ENCODE results near the gene ADAT3.

ADAT3 gene

DNA sequence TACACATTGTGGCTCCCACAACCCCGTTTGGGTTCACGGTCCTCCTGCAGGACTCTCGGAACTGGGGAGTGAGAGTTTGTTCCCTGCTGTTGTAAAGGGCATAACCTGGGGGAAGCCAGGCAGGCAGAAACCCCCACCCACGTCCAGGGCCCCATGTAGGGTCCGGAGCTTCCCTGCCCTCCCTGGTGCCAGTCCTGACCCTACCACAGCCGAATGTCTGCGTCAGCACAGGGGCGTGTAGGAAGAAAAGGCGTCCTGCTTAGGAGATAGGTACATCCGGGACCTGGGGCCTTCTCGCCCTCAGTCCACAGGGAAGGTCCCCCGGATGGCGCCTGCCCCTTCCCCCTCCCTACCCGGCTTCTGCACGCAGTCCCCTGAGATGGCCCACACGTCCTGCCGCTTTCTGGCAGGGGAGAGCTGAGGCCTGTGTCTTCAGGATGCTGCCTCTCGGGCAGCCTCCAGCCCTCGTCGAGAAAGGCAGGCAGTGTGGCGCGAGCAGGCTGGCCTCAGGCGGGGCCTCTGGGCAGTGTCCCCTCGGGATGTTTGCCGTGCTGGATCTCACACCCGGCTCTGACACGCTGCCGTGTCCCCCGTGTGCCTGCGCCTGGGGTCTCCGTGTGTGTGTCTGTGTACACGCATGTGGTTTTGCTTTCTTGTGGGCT lies 54.9 kb downstream of the ADAT3 start:
- Histone ChIP-seq H3K4me2 (ENCODE audit: low read length) (no peak overlapping the region), H4K20me1 (ENCODE audit: insufficient read depth, low read length) (peaks cover 82% of the 10 kb centered on the region), H3K36me3 (replicated peaks; ENCODE audit: low read depth, low read length) (peaks cover 13% of the 10 kb centered on the region), H3K4me3 (ENCODE audit: low read length) (no peak overlapping the region), H3K4me1 (ENCODE audit: low read length) (no peaks in the 10 kb centered on the region), H3K9ac (ENCODE audit: low read length) (no peak overlapping the region), H3K27ac (ENCODE audit: low read length) (no peak overlapping the region), H3K27me3 (ENCODE audit: low read depth, low read length) (no peaks in the 10 kb centered on the region), H2AFZ (ENCODE audit: low read depth, low read length) (no peak overlapping the region), H3K79me2 (ENCODE audit: low read length) (peaks cover 78% of the 10 kb centered on the region), H3K9me3 (ENCODE audit: insufficient read depth, low read length) (no peaks in the 10 kb centered on the region)
- no peak for TF ChIP-seq EZH2phosphoT487 (IDR thresholded peaks at IDR 0.05; ENCODE audit: low read depth)

DNA sequence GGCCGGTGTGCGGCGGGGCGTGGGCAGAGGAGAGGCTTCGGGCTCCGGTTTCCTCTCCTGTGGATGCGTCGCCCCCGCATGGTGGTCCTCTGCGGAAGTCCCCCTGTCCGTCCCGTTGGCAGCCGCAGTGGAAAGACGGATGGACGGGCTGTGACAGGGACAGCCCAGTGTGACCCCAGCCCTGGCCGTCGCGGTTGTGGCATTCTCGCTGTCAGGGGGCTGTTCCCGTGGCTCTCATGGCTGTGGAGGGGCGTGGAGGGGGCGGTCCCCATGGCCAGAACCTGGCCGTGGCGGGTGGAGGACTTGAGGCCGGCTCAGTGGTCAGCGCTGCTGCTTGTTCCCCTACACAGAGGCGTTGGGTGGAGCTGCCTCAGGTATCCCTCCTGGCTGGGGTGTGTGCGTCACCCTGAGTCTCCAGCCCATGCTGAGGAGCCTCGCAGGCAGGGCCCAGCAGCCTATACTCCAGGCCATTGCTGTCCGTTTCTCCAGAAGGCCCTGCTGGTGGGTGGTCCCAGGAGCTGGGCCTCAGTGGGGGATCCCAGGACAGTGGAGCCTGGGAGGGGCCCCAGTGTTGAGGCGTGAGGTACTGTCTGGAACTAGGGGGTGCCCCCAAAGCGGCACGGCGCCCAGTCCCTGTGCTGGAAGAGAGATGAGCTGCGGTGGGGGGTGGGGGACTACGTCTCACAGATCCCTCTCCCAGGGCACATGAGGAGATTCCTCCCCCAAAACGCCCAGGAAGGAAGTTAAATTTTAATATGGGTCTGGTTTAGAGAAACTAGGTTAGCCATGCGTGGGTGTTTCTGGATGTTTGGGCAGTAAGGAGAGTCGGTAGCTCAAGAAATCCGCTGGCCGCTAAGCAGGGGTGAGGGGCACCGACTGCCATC lies 56.0 kb downstream of the ADAT3 start:
- Histone ChIP-seq H3K9me3 (ENCODE audit: insufficient read depth, low read length) (no peaks in the 10 kb centered on the region), H3K9ac (ENCODE audit: low read length) (no peak overlapping the region), H3K4me1 (ENCODE audit: low read length) (no peaks in the 10 kb centered on the region), H3K4me3 (ENCODE audit: low read length) (no peak overlapping the region), H3K27ac (ENCODE audit: low read length) (no peak overlapping the region), H3K4me2 (ENCODE audit: low read length) (no peak overlapping the region), H3K27me3 (ENCODE audit: low read depth, low read length) (no peaks in the 10 kb centered on the region), H3K36me3 (replicated peaks; ENCODE audit: low read depth, low read length) (peaks cover 13% of the 10 kb centered on the region), H4K20me1 (ENCODE audit: insufficient read depth, low read length) (peaks cover 81% of the 10 kb centered on the region), H3K79me2 (ENCODE audit: low read length) (peaks cover 66% of the 10 kb centered on the region), H2AFZ (ENCODE audit: low read depth, low read length) (no peak overlapping the region)
- no peak for TF ChIP-seq EZH2phosphoT487 (IDR thresholded peaks at IDR 0.05; ENCODE audit: low read depth)
- TF ChIP-seq, protein P1, sequence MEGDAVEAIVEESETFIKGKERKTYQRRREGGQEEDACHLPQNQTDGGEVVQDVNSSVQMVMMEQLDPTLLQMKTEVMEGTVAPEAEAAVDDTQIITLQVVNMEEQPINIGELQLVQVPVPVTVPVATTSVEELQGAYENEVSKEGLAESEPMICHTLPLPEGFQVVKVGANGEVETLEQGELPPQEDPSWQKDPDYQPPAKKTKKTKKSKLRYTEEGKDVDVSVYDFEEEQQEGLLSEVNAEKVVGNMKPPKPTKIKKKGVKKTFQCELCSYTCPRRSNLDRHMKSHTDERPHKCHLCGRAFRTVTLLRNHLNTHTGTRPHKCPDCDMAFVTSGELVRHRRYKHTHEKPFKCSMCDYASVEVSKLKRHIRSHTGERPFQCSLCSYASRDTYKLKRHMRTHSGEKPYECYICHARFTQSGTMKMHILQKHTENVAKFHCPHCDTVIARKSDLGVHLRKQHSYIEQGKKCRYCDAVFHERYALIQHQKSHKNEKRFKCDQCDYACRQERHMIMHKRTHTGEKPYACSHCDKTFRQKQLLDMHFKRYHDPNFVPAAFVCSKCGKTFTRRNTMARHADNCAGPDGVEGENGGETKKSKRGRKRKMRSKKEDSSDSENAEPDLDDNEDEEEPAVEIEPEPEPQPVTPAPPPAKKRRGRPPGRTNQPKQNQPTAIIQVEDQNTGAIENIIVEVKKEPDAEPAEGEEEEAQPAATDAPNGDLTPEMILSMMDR (IDR thresholded peaks at IDR 0.05; ENCODE audit: low read depth, low read length): no peak

GRCh38 chr19:1962674-1963073 lies 57.5 kb downstream of the ADAT3 start:
- no peak for TF ChIP-seq EZH2phosphoT487 (IDR thresholded peaks at IDR 0.05; ENCODE audit: low read depth)
- TF ChIP-seq, protein P1 (IDR thresholded peaks at IDR 0.05; ENCODE audit: low read depth, low read length): no peak
- no peaks in the 10 kb centered on the region for H3K4me1 ChIP-seq (ENCODE audit: low read length)
- H3K4me3 ChIP-seq (ENCODE audit: low read length): no peak overlapping the region
- H2AFZ ChIP-seq (ENCODE audit: low read depth, low read length): no peak overlapping the region
- peaks cover 13% of the 10 kb centered on the region for H3K36me3 ChIP-seq (replicated peaks; ENCODE audit: low read depth, low read length)
- peaks cover 55% of the 10 kb centered on the region for H3K79me2 ChIP-seq (ENCODE audit: low read length)
- H4K20me1 ChIP-seq (ENCODE audit: insufficient read depth, low read length): peaks cover 77% of the 10 kb centered on the region
- no peak overlapping the region for H3K9ac ChIP-seq (ENCODE audit: low read length)
- no peaks in the 10 kb centered on the region for H3K9me3 ChIP-seq (ENCODE audit: insufficient read depth, low read length)
- no peaks in the 10 kb centered on the region for H3K27me3 ChIP-seq (ENCODE audit: low read depth, low read length)
- no peak overlapping the region for H3K27ac ChIP-seq (ENCODE audit: low read length)
- H3K4me2 ChIP-seq (ENCODE audit: low read length): no peak overlapping the region
